ENCODE measurements around the gene CDX1. TPM values are rescaled to one million over a fixed set of nuclear protein-coding genes. Genes with fewer than 3 reads are reported as not detected.

The CDX1 gene
- total RNA-seq, 1 experiment from 2014 or later = not detected

Other genes starting within 250 kb of the CDX1 start
- gene PDE6A, start 222.0 kb upstream of the CDX1 start, total RNA-seq (2022) = not detected in 2 replicates
- gene SLC26A2, start 206.0 kb upstream of the CDX1 start, total RNA-seq (2022) = 17.3 and 34.6 TPM in 2 replicates
- gene TIGD6, start 166.1 kb upstream of the CDX1 start, total RNA-seq (2022) = 5.0 and 5.2 TPM in 2 replicates
- gene HMGXB3, start 166.0 kb upstream of the CDX1 start, total RNA-seq (2022) = 55.9 and 58.2 TPM in 2 replicates
- gene CSF1R, start 80.2 kb upstream of the CDX1 start, total RNA-seq (2022) = not detected in 2 replicates
- not detected in 2 replicates for gene PDGFRB, start 10.9 kb upstream of the CDX1 start, total RNA-seq (2022)
- not detected in 2 replicates for gene SLC6A7, start 23.3 kb downstream of the CDX1 start, total RNA-seq (2022)
- gene CAMK2A, start 123.0 kb downstream of the CDX1 start, total RNA-seq (2022) = not detected in 2 replicates
- gene ARSI, start 136.1 kb downstream of the CDX1 start, total RNA-seq (2022) = 0.71 and 0.93 TPM in 2 replicates
- gene TCOF1, start 190.9 kb downstream of the CDX1 start, total RNA-seq (2022) = 96.1 and 106 TPM in 2 replicates
- gene CD74, start 246.1 kb downstream of the CDX1 start, total RNA-seq (2022) = 773 and 1,091 TPM in 2 replicates